Tibial nerve (tissue), 4 donors: ENCODE results near the gene C1orf35.

Source experiments
- EP300 ChIP-seq, 2 donors: sonication (generic); formaldehyde crosslinking; IDR thresholded peaks; one replicate each; pipeline ENCODE4 v1.6.1; 2017; ENCODE audit warnings: antibody characterized with exemption in 2 of 2, mild to moderate bottlenecking in 1 of 2
- POLR2A ChIP-seq, 2 donors: fragments of 450-650 bp; IDR thresholded peaks; one replicate each; pipeline ENCODE4 v1.6.1; 2017; ENCODE audit warnings: antibody characterized with exemption in 2 of 2, mild to moderate bottlenecking in 2 of 2, moderate library complexity in 2 of 2
- TF ChIP-seq, protein P1 (sequence below), 5 experiments: fragments of 200-600 bp in 3 of 5; fragments of 450-650 bp in 2 of 5; sonication (generic) in 3 of 5; IDR thresholded peaks; one replicate each; pipeline ENCODE4 v1.5.1; 2016 to 2019; ENCODE audit warnings: antibody characterized with exemption in 5 of 5, mild to moderate bottlenecking in 3 of 5, moderate library complexity in 2 of 5

- no peak for TF ChIP-seq POLR2A (IDR thresholded peaks at IDR 0.05)
- TF ChIP-seq, protein P1, sequence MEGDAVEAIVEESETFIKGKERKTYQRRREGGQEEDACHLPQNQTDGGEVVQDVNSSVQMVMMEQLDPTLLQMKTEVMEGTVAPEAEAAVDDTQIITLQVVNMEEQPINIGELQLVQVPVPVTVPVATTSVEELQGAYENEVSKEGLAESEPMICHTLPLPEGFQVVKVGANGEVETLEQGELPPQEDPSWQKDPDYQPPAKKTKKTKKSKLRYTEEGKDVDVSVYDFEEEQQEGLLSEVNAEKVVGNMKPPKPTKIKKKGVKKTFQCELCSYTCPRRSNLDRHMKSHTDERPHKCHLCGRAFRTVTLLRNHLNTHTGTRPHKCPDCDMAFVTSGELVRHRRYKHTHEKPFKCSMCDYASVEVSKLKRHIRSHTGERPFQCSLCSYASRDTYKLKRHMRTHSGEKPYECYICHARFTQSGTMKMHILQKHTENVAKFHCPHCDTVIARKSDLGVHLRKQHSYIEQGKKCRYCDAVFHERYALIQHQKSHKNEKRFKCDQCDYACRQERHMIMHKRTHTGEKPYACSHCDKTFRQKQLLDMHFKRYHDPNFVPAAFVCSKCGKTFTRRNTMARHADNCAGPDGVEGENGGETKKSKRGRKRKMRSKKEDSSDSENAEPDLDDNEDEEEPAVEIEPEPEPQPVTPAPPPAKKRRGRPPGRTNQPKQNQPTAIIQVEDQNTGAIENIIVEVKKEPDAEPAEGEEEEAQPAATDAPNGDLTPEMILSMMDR (IDR thresholded peaks at IDR 0.05): no peak
- TF ChIP-seq EP300 (IDR thresholded peaks at IDR 0.05): no peak
Observed at GRCh38 chr1:228096416-228097332, 6.5 kb downstream of the C1orf35 start.
